AG04449 (cell line): Measurements from ENCODE around the gene PLCB3.

Source experiments
- CTCF ChIA-PET: fragments of 350-600 bp; formaldehyde crosslinking; extraction: SDS; loops from one replicate; lab custom pipeline; 2021; ENCODE audit warnings: antibody characterized with exemption; lab: Yijun Ruan, JAX
- POLR2A ChIA-PET: fragments of 400-600, 350-600 bp; formaldehyde crosslinking; extraction: SDS; loops from one replicate; lab custom pipeline; 2020; ENCODE audit warnings: antibody characterized with exemption, inconsistent platforms; lab: Yijun Ruan, JAX
- DNase-seq: peaks from one replicate; pipeline ENCODE4 v3.0.0-alpha.2; 2010; ENCODE audit warnings: low read depth, low spot score
- H3K4me3 ChIP-seq: 2 replicates; pipeline ENCODE4 v1.5.1; 2011; ENCODE audit warnings: low read depth, mild to moderate bottlenecking, control low read depth, low read length
- CTCF ChIP-seq: IDR thresholded peaks from one replicate; pipeline ENCODE4 v1.5.1; 2011; ENCODE audit warnings: mild to moderate bottlenecking, moderate library complexity, low read length, control low read depth, inconsistent platforms; ENCODE audit not compliant: insufficient read depth; ENCODE audit errors: missing control alignments

The PLCB3 gene

GRCh38 chr11:64208796-64209562 is 42.4 kb upstream of the PLCB3 start:
- ChIA-PET CTCF (interaction anchor here (1.1 to 11.7 kb wide), 7 partner anchors 7 to 94 kb away, joined by 3 to 305 read pairs (median 86); partner anchors contain the start of genes CATSPERZ, ESRRA, NUDT22 and PLCB3), POLR2A (no interaction called here)
- no peak for DNase-seq
- no peak overlapping the region for H3K4me3 ChIP-seq
- no peak for TF ChIP-seq CTCF

GRCh38 chr11:64209563-64209843 is 41.8 kb upstream of the PLCB3 start:
- DNase-seq = no peak
- no peak for TF ChIP-seq CTCF
- CTCF ChIA-PET = interaction anchor here (7.9 to 11.7 kb wide), 3 partner anchors 15 to 93 kb away, joined by 56 to 305 read pairs (median 121); partner anchors contain the start of genes CATSPERZ, ESRRA, NUDT22 and STIP1
- H3K4me3 ChIP-seq = no peak overlapping the region
- POLR2A ChIA-PET = no interaction called here

GRCh38 chr11:64210301-64211020 is 40.9 kb upstream of the PLCB3 start:
- ChIA-PET CTCF (interaction anchor here (1.6 to 11.7 kb wide), 4 partner anchors 14 to 92 kb away, joined by 4 to 305 read pairs (median 88); partner anchors contain the start of genes CATSPERZ, ESRRA, NUDT22 and STIP1), POLR2A (no interaction called here)
- DNase-seq = no peak
- no peak for TF ChIP-seq CTCF
- H3K4me3 ChIP-seq = no peak overlapping the region

DNA sequence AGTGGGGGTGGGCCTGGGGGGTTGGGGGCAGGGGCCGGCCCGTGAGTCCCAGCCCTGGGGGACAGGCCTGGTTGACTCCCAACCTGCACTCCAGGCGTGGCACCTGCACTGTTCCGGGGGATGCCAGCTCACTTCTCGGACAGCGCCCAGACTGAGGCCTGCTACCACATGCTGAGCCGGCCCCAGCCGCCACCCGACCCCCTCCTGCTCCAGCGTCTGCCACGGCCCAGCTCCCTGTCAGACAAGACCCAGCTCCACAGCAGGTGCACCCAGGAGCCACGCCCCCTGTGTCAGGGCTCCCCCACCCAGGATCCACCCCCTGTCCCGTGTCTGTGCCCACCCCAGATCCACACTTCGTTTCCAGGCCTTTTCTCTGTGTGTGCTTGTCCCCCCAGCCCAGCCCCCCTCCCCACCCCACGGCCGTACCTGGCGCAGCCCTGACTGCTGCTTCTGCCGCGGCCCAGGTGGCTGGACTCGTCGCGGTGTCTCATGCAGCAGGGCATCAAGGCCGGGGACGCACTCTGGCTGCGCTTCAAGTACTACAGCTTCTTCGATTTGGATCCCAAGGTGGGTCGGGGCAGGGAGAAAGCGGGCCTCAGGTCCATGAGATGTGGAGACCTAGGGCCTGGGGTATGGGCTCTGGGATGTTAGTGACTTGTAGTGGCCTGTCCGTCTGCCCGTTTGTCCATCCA is 40.0 kb upstream of the PLCB3 start:
- no peak for DNase-seq
- ChIA-PET POLR2A (interaction anchor here (0.6 kb wide), 1 partner anchor 31 kb away, joined by 3 read pairs; no protein-coding TSS in a partner anchor), CTCF (interaction anchor here (1.3 to 11.7 kb wide), 5 partner anchors 13 to 91 kb away, joined by 3 to 305 read pairs (median 56); partner anchors contain the start of genes CATSPERZ, ESRRA, NUDT22 and STIP1)
- no peak overlapping the region for H3K4me3 ChIP-seq
- no peak for TF ChIP-seq CTCF

DNA sequence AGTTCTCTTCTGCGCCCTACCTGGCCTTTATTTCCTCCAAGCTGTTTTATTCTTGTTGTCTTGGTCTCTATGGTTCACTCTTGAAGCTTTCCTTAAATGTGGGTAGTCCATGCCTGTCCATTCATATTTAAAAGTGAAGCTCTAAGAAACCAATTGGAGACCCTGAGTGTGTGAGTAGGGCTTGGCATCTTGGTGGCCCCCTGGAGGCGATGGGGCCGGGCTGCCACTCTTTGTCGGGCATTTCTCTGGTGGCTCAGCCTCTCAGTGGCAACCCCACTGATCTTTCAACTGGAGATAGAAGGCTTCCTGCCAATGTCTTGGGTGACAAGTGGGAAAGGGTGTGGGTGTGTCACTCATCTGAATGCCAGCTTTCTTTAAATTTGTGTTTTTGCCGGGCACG is 34.5 kb upstream of the PLCB3 start:
- no peak for DNase-seq
- POLR2A ChIA-PET = no interaction called here
- TF ChIP-seq CTCF = no peak
- no peak overlapping the region for H3K4me3 ChIP-seq
- CTCF ChIA-PET = interaction anchor here (2.6 to 9.1 kb wide), 3 partner anchors 12 to 87 kb away, joined by 8 to 86 read pairs (median 23); partner anchors contain the start of genes ESRRA and FERMT3
